Suprapubic skin (tissue), 4 donors: ENCODE data around the gene MRPS15. TPM values are rescaled to one million over a fixed set of nuclear protein-coding genes. Genes with fewer than 3 reads are reported as not detected.

ENCODE experiments used
- DNase-seq, 2 donors: peaks; one replicate each; pipeline ENCODE4 v3.0.0-alpha.2; 2019; ENCODE audit warnings: low spot score in 2 of 2
- H3K27ac ChIP-seq: fragments of 200-600 bp; sonication (generic); one replicate; pipeline ENCODE4 v1.5.1; 2019
- H3K27me3 ChIP-seq: fragments of 200-600 bp; sonication (generic); one replicate; pipeline ENCODE4 v1.5.1; 2019
- H3K36me3 ChIP-seq: fragments of 200-600 bp; sonication (generic); one replicate; pipeline ENCODE4 v1.5.1; 2019
- H3K4me1 ChIP-seq: fragments of 200-600 bp; sonication (generic); one replicate; pipeline ENCODE4 v1.5.1; 2019
- H3K4me3 ChIP-seq: fragments of 200-600 bp; sonication (generic); one replicate; pipeline ENCODE4 v1.5.1; 2019; ENCODE audit warnings: mild to moderate bottlenecking
- H3K9me3 ChIP-seq: fragments of 200-600 bp; sonication (generic); one replicate; pipeline ENCODE4 v1.5.1; 2019
- EP300 ChIP-seq: sonication (generic); formaldehyde crosslinking; IDR thresholded peaks from one replicate; pipeline ENCODE4 v1.6.1; 2017; ENCODE audit warnings: antibody characterized with exemption
- POLR2A ChIP-seq, 2 donors: fragments of 450-650 bp; IDR thresholded peaks; one replicate each; pipeline ENCODE4 v1.6.1; 2017; ENCODE audit warnings: antibody characterized with exemption in 2 of 2, mild to moderate bottlenecking in 2 of 2, moderate library complexity in 2 of 2
- POLR2AphosphoS5 ChIP-seq, 3 donors: sonication (generic); formaldehyde crosslinking; IDR thresholded peaks; one replicate each; pipeline ENCODE4 v1.6.1; 2017; ENCODE audit warnings: antibody characterized with exemption in 3 of 3
- WGBS: methylation state at CpG from one replicate; pipeline ENCODE4 v1.1.5; 2018; 5-methylcytosine and 5-hydroxymethylcytosine counted together
- total RNA-seq, 4 donors: library from RNA; depleted of rRNA; stranded (reverse); fragments of >200 nt; gene quantifications; one replicate each; pipeline ENCODE4 v1.1.0, GENCODE V29; 2016
- TF ChIP-seq, protein P1 (sequence below), 2 donors: fragments of 200-600 bp in 1 of 2; fragments of 450-650 bp in 1 of 2; sonication (generic) in 1 of 2; IDR thresholded peaks; one replicate each; pipeline ENCODE4 v1.5.1; 2016 to 2019; ENCODE audit warnings: antibody characterized with exemption in 2 of 2, mild to moderate bottlenecking in 1 of 2, moderate library complexity in 1 of 2

MRPS15 gene
- total RNA-seq, 4 donors from 2014 or later: 47.7 to 91.3 (median 73.6) TPM

DNA sequence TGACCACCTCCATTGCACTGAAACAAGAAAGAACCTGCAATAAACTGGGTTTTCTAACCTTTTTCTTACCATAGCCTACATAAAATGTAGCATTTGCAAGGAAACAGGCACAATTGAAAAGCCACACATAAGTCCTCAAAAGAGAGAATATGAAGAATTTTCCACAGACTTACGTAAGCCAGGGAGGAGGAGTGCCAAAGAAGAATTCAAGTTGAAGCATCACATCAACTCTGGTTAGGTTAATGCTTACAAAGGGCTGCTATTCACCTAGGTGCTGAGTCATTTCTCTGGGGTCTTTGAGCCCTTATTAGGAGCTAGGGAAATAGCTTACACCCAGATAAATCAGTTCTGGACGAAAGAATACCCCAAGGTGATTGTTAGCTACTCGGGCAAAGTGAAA is 23.5 kb downstream of the MRPS15 start:
- Histone ChIP-seq H3K27ac (no peak overlapping the region), H3K4me3 (no peak overlapping the region), H3K36me3 (no peaks in the 10 kb centered on the region), H3K27me3 (no peaks in the 10 kb centered on the region), H3K4me1 (no peaks in the 10 kb centered on the region), H3K9me3 (no peaks in the 10 kb centered on the region)
- 91% methylated on average over 3 of the region's 3 CpGs for WGBS
- TF ChIP-seq EP300 (no peak), POLR2A (IDR thresholded peaks at IDR 0.05) (no peak), POLR2AphosphoS5 (IDR thresholded peaks at IDR 0.05) (no peak)
- TF ChIP-seq, protein P1, sequence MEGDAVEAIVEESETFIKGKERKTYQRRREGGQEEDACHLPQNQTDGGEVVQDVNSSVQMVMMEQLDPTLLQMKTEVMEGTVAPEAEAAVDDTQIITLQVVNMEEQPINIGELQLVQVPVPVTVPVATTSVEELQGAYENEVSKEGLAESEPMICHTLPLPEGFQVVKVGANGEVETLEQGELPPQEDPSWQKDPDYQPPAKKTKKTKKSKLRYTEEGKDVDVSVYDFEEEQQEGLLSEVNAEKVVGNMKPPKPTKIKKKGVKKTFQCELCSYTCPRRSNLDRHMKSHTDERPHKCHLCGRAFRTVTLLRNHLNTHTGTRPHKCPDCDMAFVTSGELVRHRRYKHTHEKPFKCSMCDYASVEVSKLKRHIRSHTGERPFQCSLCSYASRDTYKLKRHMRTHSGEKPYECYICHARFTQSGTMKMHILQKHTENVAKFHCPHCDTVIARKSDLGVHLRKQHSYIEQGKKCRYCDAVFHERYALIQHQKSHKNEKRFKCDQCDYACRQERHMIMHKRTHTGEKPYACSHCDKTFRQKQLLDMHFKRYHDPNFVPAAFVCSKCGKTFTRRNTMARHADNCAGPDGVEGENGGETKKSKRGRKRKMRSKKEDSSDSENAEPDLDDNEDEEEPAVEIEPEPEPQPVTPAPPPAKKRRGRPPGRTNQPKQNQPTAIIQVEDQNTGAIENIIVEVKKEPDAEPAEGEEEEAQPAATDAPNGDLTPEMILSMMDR (IDR thresholded peaks at IDR 0.05): no peak
- no peak for DNase-seq

DNA sequence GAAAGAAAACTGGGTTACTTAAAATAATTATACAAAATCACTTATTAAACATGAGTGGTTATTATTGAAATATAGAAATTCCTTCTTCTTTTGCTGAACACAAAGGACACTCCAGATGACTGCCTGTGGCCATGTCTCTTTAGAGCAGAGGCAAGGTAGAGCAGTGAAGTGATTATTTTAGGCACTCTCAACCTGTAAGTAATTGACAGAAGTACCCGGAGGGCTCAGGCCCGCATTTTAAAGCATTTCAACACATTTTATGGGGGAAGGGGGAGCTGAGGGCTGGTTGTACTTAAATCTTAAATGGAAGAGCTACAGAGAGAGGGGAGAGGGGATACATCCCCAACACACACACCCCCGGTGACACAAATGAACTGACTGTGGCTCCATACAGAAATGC is 24.1 kb downstream of the MRPS15 start:
- no peak for TF ChIP-seq POLR2A (IDR thresholded peaks at IDR 0.05)
- TF ChIP-seq, protein P1 (IDR thresholded peaks at IDR 0.05): no peak
- no peak for TF ChIP-seq EP300
- no peak for TF ChIP-seq POLR2AphosphoS5 (IDR thresholded peaks at IDR 0.05)
- Histone ChIP-seq H3K27ac (no peak overlapping the region), H3K27me3 (no peaks in the 10 kb centered on the region), H3K36me3 (no peaks in the 10 kb centered on the region), H3K4me3 (no peak overlapping the region), H3K9me3 (no peaks in the 10 kb centered on the region), H3K4me1 (no peaks in the 10 kb centered on the region)
- 76% methylated on average over 3 of the region's 3 CpGs for WGBS
- no peak for DNase-seq

- no peak for TF ChIP-seq EP300
- TF ChIP-seq POLR2A (IDR thresholded peaks at IDR 0.05): no peak
- no peak for TF ChIP-seq POLR2AphosphoS5 (IDR thresholded peaks at IDR 0.05)
- TF ChIP-seq, protein P1 (IDR thresholded peaks at IDR 0.05): no peak
- Histone ChIP-seq H3K27ac (no peak overlapping the region), H3K27me3 (no peaks in the 10 kb centered on the region), H3K9me3 (no peaks in the 10 kb centered on the region), H3K4me3 (no peak overlapping the region), H3K36me3 (no peaks in the 10 kb centered on the region), H3K4me1 (no peaks in the 10 kb centered on the region)
- no peak for DNase-seq
- 84% methylated on average over 4 of the region's 4 CpGs for WGBS
Observed at GRCh38 chr1:36438715-36439114, 25.5 kb downstream of the MRPS15 start.

GRCh38 chr1:36436821-36437220 is 27.4 kb downstream of the MRPS15 start:
- H3K9me3 ChIP-seq: no peaks in the 10 kb centered on the region
- H3K27ac ChIP-seq: peak overlapping the region; percentile 2
- 74% methylated on average over 1 of the region's 1 CpG for WGBS
- peaks cover 6% of the 10 kb centered on the region for H3K36me3 ChIP-seq
- no peak for DNase-seq
- H3K27me3 ChIP-seq: no peaks in the 10 kb centered on the region
- H3K4me3 ChIP-seq: no peak overlapping the region
- TF ChIP-seq POLR2AphosphoS5 (IDR thresholded peaks at IDR 0.05) (no peak), EP300 (no peak), POLR2A (IDR thresholded peaks at IDR 0.05) (no peak)
- TF ChIP-seq, protein P1 (IDR thresholded peaks at IDR 0.05): no peak
- H3K4me1 ChIP-seq: no peaks in the 10 kb centered on the region

DNA sequence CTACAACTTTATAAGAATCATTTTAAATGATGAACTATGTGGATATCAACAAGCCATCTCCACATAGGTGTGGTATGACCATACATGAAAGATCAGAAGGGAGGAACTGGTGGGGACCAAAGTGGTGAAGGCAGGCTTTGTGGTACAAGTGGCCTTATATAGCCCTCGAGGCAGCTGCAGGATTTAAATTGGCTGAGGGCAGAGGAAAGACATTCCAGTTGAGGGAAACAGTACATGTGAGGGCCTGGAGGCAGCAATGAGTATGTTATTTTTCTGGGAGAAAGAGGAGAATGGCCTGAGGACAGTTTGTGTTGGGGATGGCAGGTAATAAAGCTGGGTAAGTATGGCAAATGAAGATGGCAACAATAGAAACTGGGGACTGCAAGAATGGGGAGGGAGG is 31.1 kb downstream of the MRPS15 start:
- DNase-seq: no peak
- TF ChIP-seq, protein P1 (IDR thresholded peaks at IDR 0.05): no peak
- TF ChIP-seq POLR2AphosphoS5 (IDR thresholded peaks at IDR 0.05) (no peak), POLR2A (IDR thresholded peaks at IDR 0.05) (no peak), EP300 (no peak)
- Histone ChIP-seq H3K9me3 (no peaks in the 10 kb centered on the region), H3K4me1 (no peaks in the 10 kb centered on the region), H3K27ac (no peak overlapping the region), H3K27me3 (no peaks in the 10 kb centered on the region), H3K4me3 (no peak overlapping the region), H3K36me3 (peaks cover 22% of the 10 kb centered on the region)
- 45% methylated on average over 1 of the region's 1 CpG for WGBS
